GM12873 (cell line): ENCODE results near the gene MOB2.

ENCODE experiments used
- CTCF ChIP-seq: IDR thresholded peaks from 2 replicates; pipeline ENCODE4 v1.5.1; 2012; ENCODE audit warnings: low read depth, mild to moderate bottlenecking, moderate library complexity, low read length, control low read depth; ENCODE audit not compliant: insufficient read depth; ENCODE audit errors: missing control alignments

MOB2 gene

DNA sequence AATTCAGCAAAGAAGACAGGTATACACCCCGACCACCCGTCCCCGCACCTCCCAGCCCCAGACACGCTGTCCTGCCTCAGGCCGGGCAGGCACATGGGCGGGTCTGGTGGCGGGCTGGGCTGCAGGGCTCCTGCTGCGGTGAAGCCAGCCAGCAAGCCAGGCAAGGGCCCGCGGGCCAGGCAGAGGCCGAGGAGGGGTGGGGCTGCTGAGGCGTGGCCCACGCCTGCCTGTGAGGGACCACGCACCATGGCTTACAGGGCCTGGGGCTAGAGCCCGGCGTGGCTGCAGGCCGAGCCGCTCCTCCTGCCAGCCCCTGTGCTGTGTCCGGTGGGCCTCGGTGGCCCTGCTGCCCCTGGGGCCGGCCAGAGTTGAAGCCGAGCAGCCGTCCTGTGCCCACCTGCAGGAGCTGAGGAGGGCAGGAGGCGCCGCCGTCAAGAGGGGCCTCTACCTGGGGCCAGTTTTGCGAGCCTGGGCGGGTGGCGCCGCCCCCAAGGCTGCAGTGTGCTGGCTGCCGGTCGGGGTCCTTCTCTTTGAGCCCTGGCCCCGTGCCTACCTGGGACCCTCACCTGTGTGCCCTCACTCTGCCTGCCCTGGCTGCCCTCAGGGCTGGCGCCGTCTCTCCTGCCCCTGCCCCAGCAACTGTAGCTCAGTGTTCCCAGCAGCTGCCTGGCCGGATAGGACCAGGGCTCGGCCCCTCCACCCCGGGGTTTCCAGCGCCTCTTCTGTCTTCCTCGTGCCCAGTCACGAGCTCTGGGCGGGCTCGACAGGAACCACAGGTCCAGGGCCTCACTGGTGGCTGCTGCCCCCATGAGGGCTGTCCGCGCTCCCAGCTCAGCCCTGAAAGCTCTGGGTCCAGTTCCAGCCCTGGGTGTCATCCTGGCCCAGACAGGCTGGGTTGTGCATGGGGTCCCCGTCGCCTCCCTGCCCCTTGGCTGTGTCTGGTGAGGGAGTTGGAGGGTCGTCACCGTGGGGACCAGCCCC lies 38.4 kb downstream of the MOB2 start:
- no peak for TF ChIP-seq CTCF

- TF ChIP-seq CTCF, result no peak
These were observed 40.0 kb downstream of the MOB2 start for GRCh38 chr11:1446623-1447022.

DNA sequence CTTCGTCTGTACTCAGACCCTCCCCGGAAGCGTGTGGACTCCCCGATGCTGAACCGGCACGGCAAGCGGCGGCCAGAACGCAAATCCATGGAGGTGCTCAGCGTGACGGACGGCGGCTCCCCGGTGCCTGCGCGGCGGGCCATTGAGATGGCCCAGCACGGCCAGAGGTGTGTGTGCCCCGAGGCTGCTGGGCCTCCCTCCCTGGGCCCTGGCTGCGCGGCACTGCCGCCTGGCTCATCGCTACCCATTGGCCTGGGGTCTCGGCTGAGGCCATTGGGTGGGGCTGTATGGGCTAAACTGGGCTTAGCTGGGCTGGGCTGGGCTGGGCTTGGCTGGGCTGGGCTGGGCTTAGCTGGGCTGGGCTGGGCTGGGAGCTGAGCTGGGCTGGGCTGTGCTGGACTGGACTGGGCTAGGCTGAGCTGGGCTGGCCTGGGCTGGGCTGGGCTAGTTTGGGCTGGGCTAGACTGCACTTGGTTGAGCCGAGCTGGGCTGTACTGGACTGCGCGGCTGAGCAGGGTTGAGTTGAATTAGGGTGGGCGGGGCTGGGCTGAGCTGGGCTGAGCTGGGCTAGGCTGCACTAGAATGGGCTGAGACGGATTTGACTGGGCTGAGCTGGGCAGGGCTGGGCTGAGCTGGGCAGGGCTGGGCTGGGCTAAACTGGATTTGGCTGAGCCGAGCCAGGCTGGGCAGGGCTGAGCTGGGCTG lies 40.7 kb downstream of the MOB2 start:
- TF ChIP-seq CTCF, result no peak

- TF ChIP-seq CTCF, result no peak
These were observed 41.7 kb downstream of the MOB2 start for GRCh38 chr11:1444823-1445422.

DNA sequence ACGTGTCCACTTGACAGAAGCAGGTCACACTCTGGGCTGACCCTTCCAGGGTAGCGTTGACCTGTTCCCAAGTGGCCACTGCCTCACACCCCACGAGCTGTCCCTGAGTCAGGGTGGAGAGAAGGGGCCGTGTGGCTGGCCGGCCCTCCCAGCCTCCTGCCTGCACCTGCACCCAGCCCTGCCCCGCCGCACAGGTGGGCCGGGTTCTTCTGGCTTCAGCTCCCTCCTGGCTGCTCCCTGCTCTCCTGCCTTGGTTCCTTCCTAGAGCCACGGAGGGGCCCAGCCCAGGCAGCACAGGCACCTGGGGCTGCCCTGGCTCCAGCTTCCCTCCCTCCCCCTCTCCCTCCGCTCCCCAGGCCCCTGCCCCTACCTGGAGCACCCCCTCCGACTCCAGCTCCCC lies 42.3 kb downstream of the MOB2 start:
- TF ChIP-seq CTCF, result no peak

GRCh38 chr11:1443737-1444136 lies 42.8 kb downstream of the MOB2 start:
- TF ChIP-seq CTCF, result no peak
